ENCODE results near the gene PNMA6E. TPM values are rescaled to one million over a fixed set of nuclear protein-coding genes. Genes with fewer than 3 reads are reported as not detected.
"Not testable (repeated sequence)": the region's sequence is repeated elsewhere in the genome, so short reads cannot be mapped to it uniquely, and the experiment has no call there.

The PNMA6E gene
- polyA plus RNA-seq, 4 donors, result not detected

DNA sequence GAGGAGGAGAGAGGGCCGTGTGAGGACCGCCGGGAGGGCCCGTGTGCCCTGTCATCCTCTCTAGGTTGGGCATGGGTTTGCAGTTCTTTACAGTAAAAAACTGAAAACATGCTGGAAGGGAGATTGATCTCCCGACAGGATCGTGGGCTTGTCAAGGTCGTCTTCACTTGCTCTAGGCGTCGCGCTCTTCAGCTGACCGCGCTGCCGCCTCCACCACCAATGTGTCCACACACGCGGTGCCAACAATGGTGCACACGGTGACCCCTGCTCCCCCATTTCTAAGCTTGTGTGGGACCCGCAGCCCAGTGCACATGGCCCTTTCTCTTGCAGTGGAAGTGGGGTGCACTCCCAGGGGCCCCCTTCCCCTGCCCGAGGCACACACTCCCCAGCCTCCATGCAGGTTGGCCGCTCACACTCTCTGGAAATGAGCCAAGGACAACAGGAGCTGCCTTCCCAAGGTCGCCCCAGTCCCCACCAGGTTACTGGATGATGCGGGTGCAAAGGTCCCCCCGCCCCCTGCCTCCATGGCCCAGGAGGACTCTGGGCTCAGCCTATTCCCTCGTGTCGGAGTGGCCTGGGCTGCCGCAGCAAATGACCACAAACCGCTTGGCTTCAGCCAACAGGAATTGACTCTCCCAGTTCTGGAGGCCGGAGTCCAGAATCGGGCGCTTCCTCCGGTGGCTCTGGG is 8.4 kb upstream of the PNMA6E start:
- DNase-seq (ENCODE audit: low read depth in 4 of 4, low spot score in 2 of 4), result no peak

DNA sequence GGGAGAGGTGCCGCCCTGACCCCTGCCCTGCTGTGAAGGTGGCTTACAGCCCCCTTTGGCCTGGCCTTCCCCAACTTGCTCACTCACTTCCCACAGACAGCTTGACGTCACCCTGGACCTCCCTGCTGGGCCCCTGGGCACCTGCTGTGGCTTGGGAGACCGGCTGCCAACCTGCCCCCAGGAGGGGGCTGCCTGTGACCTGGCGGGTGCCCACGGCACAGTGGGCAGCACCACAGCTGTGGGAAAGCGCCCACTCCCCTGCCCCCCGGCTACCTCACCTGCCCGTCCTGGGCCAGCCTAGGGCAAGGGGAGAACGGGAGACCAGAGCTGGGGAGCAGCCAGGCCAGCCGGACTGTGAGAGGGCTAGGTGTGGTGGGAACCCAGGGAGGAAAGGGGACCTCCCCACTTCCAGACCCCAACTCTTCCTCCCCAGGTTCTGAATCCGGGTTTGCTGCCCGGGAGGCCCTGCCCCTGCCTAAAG is 7.8 kb upstream of the PNMA6E start:
- no peak for DNase-seq (ENCODE audit: low read depth in 4 of 4, low spot score in 2 of 4)

DNA sequence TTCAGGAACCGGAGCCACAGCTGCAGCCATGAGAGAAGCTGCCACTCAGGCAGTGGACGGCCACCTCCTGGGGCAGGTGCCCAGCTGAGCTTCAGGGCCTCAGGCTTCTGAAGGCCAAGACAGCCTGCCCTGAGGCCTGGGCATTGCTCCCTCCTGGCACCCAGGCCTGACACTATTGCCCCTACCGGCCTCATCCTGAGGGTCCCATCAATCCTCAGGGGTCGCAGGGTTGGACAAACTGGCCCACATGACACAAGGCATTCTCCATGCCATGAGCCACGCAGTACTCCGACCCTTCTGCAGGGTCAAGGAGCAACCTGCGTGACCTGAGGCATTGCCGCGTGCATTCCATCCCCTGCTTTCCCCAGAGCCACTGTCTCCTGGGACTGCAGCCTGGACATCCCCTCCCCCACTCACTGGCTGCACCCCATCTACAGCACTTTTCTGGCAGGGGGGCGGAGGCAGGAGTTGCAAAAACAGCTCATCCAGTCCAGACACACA is 7.1 kb upstream of the PNMA6E start:
- no peak for DNase-seq (ENCODE audit: low read depth in 4 of 4, low spot score in 2 of 4)

DNA sequence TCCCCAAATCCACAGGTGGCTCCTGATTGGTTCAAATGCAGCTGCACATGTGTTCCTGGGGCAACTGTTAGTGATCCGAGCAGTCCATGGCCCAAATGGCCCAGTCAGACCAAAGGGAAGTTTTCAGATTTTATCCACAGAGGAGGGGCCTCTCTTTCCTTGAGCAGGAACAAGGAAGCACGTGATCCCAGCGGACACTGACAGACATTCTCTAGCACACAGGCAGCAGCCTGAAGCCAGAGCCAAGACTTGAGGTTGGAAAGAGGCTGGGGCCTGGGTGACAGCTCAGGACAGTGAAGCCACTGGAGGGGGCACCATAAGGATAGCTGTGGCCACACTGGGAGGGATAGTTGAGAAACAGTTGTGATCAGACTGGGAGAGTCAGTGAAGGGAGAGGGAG is 6.6 kb upstream of the PNMA6E start:
- no peak for DNase-seq (ENCODE audit: low read depth in 4 of 4, low spot score in 2 of 4)

DNA sequence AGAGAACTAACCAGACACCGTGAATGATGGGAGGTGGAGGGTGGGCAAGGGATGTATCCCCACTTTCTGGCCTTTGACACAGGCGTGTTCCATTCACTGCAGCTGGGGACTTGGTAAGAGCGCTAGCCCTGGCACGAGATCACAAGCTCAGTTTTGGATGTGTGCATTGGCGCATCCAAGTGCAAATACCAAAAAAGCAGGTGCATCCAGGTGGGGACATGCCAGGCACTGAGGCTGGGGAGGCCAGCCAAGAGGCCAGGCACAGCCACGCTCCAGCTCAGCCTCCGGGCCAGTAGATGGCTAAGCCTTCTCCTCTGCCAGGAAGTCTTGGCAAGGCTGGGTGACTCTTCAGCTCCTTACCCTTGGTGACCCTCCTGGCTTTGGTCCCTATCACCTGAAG is 5.8 kb upstream of the PNMA6E start:
- DNase-seq (ENCODE audit: low read depth in 4 of 4, low spot score in 2 of 4), result no peak

DNA sequence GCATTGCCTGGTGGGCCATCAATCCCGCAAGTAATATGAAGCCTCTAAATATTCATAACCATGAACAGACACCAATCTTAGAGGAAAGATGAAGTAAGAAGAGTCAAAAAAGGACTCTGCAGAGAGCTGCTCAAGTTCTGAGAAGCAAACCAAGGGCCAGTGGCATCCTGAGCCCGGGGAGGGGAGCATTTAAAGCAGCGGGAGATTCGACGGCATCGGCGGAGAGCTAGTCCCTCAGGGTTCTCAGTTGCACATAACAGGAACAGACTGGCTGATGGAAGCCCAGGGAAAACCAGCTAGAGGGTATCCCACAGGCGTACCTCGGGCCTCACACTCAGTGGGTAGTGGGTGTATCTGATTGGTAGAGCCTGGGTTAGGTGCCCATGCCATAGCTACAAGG is 4.9 kb upstream of the PNMA6E start:
- DNase-seq (ENCODE audit: low read depth in 4 of 4, low spot score in 2 of 4), result no peak

DNA sequence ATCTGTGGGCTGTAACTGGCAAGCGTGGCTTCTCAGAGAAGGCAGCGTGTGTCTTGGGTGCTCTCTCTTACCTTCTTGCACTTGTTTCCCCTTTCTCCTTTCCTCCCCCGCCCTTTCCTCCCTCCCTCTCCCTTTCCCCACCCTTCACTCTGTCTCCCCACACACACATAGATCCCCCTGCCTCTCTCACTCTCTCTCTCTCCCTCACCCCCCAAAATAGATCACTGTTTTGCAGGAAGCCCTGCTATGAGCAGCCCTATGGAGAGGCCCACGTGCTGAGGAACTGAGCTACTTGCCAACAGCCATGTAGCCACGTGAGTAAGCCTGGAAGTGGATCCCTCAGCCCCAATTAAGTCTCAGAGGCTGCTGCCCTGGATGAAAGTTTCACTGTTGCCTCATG is 4.3 kb upstream of the PNMA6E start:
- no peak for DNase-seq (ENCODE audit: low read depth in 4 of 4, low spot score in 2 of 4)

DNA sequence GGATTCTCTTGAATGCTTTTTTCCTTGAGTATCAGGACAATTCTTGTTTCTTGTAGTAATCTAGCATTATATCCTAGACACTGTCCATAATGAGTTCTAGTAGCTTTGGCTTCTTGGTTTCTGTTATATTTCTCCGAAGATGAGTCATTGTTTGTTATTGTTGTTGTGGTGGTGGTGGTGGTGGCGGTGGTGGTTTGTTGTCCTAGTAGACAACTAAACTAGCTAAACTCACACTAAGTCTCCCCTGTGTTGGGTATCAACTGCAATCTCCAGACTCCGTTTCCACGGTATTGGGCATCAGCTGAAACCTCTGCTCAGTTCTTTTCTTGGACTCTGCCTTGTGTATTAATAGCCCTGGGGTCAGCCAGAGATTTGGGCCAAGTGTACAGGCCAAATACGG is 3.2 kb upstream of the PNMA6E start:
- not testable (repeated sequence) for DNase-seq (ENCODE audit: low read depth in 4 of 4, low spot score in 2 of 4)

DNA sequence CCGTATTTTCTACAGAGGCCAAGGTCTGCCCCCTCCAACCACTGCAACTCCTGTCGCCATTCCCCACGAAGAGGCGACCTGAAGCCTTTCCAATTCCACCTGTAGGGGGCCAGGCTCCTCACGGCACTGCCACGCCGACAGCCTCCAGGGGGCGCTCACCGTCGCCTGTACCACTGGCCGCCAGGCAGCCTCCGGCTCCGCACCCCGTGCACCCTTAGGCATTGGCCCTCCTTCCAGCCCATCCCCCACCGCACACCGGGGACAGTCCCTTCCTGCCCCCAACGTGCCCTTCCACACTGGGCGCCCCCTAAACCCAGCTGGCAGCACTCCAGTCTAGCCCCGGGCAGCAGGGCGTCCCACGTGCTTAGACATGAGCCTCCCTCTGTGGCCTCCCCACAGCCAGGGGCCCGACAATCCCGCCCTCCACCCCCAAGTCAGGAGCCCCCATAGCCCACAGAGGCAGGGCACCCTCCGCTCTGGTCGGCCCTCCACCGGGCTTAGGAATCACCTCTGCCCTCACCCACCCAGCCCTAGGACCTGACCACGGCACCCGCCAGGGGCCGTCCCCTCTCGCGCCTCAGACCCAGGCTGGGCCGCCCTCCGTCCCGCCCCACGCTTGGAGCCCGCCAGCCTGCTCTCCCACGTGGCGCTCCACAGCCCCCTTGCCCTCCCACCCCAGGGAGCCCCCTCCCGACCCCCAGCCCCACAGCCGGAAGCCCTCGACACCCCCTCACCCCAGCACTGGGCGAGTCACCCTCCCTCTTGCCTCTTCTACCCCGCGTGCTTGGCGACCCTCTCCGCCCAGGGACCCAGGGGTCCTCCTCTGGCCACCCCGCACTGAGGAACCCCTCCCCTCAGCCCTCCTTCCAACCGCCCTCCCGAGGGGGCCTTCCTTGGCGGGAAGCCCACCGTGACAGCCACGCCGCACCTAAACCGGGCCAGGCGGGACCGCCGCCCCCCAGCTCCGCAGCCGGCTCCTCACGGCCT is 711 bp downstream of the PNMA6E start:
- DNase-seq (ENCODE audit: low read depth in 4 of 4, low spot score in 2 of 4), result no peak

DNA sequence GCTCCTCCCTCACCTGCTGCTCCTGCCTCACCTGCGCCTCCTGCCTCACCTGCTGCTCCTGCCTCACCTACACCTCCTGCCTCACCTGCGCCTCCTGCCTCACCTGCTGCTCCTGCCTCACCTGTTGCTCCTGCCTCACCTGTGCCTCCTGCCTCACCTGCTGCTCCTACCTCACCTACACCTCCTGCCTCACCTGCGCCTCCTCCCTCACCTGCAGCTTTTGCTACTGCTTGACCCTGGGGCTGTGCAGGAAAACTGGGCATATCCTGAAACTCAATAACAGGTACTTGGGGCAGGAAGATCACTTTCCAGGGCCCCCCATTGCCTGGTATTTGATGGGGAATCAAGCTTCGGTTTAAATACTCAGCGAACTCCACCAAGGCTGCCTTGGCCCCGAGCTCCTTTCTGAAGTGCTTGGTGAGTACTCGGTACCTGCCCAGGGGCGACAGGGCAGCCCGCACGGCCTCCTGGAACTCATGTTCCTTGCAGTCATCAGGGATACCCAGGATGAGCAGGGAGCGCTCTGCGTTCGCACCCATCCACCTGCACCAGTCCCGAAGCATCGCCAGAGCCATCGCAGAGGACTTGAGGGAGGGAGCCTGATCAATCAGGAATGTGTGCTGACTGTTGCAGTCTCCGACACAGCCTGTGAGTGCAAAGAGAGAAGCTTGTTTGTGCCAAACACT is 2.7 kb downstream of the PNMA6E start:
- no peak for DNase-seq (ENCODE audit: low read depth in 4 of 4, low spot score in 2 of 4)

DNA sequence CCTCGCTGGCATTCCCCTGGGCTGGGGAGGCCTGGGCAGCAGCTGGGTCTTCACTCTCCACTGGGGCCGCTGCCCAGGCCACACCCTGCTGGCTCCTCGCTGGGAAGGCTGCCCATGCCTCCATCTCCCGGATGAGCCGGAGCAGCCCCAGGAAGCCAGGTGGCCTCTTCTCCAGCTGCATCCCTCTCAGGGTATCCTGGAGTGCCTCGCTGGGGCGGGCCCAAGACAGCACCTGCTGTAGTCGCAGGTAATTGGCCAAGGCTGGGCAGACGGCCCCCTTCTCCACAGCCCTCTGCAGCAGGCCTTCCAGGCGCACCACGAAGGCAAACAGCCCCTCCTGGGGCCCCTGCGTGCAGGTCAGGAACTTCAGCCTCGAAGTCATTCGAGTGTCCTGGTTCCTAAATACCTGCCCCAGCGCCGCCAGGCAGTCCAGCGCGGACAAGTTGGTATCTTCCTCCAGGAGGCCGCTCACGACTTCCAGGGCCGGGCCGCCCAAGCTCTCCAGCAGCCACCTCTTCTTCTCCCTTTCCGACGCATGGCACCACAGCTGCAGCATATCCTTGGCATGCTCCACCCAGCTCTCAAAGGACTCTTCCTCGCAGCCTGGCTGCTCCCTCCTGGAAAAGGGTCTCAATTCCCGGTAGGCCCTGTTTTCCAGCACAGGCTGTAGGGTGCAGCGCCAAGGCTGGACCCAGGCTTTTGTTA is 3.7 kb downstream of the PNMA6E start:
- no peak for DNase-seq (ENCODE audit: low read depth in 4 of 4, low spot score in 2 of 4)

DNA sequence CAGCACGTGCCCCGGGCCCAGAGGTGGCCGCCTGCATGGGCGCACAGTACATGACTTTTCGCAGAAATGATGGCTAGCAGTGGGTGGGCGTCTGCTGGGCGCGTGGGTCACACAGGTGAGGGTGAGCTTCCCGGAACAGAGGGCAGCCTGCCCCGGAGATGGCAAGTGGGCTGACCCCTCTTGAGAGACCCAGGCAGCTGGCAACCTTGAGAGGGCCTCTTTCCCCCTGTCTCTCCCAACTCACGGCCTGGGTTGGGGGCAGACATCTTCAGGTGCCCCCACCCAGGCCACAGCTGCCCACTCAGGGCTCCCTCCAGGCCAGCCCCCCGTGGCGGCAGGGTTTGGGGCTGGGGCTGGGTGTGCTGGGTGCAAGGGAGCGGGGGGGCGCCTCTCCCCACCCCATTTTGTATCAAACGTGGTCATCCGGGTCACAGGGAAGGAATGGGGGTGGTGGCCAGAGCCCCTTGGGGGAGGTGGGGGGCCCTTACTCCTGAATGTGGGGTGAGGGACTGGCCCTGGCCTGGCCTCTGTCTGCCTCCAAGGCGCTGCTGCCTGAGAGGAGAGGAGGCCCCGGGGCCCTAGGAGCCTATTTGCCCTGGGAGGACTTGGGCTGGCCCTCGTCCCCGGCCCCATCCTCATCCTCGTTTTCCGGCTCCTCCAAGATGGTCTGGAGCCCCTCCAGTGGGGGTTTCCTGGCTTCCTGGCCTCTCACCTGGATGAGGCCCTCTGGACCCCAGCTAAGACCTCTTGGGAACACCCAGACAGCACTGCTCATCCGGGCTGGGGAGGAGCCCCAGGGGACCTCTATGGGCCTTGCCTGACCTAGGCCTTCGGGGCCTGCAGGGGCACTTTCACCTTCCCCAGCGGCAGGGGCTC is 4.6 kb downstream of the PNMA6E start:
- no peak for DNase-seq (ENCODE audit: low read depth in 4 of 4, low spot score in 2 of 4)

DNA sequence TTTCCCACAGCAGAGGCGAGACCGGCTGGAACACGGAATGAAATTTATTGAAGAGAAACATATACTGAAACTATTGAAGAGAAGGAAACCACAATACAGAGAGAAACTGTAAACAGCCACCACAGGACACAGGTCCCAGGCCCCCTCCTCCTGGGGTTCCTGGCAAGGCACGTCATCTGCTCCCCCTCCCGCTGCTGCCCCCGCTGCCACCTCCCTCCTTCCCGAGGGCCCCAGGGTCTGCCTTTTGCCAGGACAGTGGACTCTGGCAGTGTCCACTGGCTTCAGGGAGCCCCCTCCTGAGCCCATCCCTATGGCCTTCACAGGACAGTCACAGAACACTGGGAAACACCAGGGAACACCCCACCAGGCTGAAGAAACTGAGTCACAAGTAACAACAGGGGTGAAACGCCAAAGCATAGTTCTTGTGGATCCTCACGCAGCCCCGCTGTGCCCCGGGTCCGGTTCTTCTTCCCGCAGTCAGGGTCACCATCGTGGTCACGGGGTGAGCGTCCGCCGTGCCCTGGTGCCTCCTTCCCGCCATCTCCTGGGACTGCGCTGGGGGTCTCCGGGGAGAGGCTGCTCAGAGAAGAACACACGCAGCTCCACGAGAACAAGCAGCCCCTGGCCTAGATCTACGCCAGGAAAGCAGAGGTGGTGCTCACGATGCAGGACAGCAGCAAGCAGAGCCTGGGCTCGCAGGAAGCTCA is 5.4 kb downstream of the PNMA6E start:
- no peak for DNase-seq (ENCODE audit: low read depth in 4 of 4, low spot score in 2 of 4)

DNA sequence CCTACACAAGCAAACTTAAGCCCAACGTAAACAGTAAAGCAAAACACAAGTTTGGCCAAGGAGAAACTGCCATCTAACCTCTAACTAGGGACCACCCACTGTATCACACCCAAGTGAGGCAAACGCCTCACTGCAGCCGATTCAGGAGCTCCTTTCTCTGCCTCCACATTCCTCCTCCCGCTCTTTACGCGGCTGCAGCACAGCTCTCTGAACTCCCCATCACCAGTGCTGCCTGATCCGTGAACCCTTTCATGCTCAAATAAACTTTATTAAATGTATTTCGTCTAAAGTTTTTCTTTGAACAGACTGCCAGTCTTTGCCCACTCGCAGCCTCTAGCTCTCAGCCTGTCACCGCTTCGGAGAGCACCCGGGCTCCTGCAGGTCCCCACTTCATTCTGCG is 6.5 kb downstream of the PNMA6E start:
- DNase-seq (ENCODE audit: low read depth in 4 of 4, low spot score in 2 of 4), result no peak

DNA sequence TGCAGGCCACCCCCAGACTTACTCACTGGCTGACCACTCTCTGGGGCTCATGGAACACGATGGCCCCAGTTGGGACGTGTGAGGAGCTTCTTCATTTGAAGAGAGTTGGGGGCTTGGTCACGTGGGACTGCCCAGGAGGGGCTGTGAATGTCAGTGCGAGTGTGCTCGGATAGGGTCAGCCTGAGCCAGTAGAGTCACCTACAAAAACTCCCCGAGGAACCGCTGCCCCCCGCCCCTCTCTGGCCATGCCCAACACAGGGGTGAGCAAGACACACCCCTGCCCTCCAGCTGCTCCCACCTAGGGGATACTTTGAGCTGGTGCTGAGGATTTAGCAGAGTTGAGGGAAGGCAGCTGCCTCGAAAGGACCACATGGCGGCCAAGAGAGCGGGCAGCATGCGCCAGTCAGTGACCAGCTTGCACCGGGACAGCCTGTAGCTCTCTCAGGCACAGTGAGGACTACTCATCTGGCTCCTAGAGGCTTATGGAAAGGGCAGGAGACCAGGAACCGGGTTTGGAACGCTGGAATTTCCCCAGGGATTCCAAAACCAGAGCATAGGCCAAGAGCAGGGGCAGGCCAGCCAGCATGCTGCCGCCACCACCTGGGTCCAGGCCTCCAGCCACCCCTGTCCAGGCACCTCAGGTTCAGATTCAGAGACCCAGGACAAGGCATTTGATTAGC is 8.4 kb downstream of the PNMA6E start:
- DNase-seq (ENCODE audit: low read depth in 4 of 4, low spot score in 2 of 4), result no peak

DNA sequence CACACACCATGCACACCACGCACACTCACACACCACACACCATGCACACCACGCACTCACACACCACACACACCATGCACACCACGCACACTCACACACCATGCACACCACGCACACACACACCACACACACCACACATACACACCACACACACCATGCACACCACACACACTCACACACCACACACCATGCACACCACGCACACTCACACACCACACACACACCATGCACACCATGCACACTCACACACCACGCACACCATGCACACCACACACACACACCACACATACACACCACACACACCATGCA is 11.7 kb downstream of the PNMA6E start:
- DNase-seq (ENCODE audit: low read depth in 4 of 4, low spot score in 2 of 4), result not testable (repeated sequence)

DNA sequence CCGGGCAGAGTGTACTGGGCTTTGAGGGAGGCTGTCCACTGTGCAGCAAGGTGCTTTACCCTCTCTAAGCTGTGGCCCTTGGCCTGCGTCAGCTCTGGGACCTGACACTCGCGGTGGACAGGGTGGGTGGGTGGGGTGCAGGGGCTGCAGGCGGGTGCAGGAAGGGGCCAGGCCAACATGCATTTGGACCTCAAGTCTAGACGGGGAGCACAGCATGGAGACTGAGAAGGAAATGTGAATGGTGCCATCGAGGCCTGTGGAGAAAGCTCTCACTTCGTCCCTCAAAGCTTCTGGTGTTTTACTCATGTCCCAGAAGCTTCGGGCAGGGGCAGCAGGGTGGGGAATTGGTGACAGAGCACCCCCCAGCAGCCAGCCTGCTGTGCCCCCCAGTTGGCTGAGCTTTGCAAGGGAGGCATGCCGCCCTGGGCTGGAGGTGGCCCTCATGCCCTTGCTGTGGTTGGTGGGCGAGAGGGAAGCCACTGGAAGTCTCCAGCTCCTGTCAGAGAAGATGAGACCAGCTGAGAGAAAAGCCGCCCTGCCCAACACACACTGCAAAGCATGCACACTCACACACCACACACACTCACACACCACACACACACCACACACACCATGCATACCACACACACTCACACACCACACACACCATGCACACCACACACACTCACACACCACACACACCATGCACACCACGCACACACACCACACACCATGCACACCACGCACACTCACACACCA is 12.3 kb downstream of the PNMA6E start:
- DNase-seq (ENCODE audit: low read depth in 4 of 4, low spot score in 2 of 4), result no peak

All from left renal cortex interstitium (tissue), 4 donors.